ENCODE results near the gene KCTD19.
"Not testable (repeated sequence)": the region's sequence is repeated elsewhere in the genome, so short reads cannot be mapped to it uniquely, and the experiment has no call there.

The KCTD19 gene

GRCh38 chr16:67326472-67327309 is at the start of gene KCTD19, which contains the start of gene LRRC36:
Gene KCTD19, minus strand, starts transcription at chr16:67326741. Its CDS starts 34 bp downstream, at chr16:67326707.
Gene LRRC36, plus strand, starts transcription at chr16:67326815. Its CDS starts 48 bp downstream, at chr16:67326863.
- DNase-seq (ENCODE audit: low read depth): peak; percentile 30

- DNase-seq (ENCODE audit: low read depth): not testable (repeated sequence)
Measured at GRCh38 chr16:67376012-67376411, 49.5 kb upstream of the KCTD19 start.

- DNase-seq (ENCODE audit: low read depth): no peak
Measured at GRCh38 chr16:67372664-67373063, 46.1 kb upstream of the KCTD19 start.

GRCh38 chr16:67370661-67371060 is 44.1 kb upstream of the KCTD19 start:
- DNase-seq (ENCODE audit: low read depth): no peak

GRCh38 chr16:67364600-67365235 is 38.2 kb upstream of the KCTD19 start:
- DNase-seq (ENCODE audit: low read depth): no peak

GRCh38 chr16:67361038-67361437 is 34.5 kb upstream of the KCTD19 start:
- DNase-seq (ENCODE audit: low read depth): no peak

GRCh38 chr16:67359540-67360269 is 33.2 kb upstream of the KCTD19 start:
- not testable (repeated sequence) for DNase-seq (ENCODE audit: low read depth)

- no peak for DNase-seq (ENCODE audit: low read depth)
Measured at GRCh38 chr16:67357561-67357960, 31.0 kb upstream of the KCTD19 start.

- DNase-seq (ENCODE audit: low read depth): no peak
Measured at GRCh38 chr16:67356396-67356795, 29.9 kb upstream of the KCTD19 start.

- not testable (repeated sequence) for DNase-seq (ENCODE audit: low read depth)
Measured at GRCh38 chr16:67352463-67352862, 25.9 kb upstream of the KCTD19 start.

GRCh38 chr16:67350324-67350723 is 23.8 kb upstream of the KCTD19 start:
- no peak for DNase-seq (ENCODE audit: low read depth)

- DNase-seq (ENCODE audit: low read depth): no peak
Measured at GRCh38 chr16:67349172-67349571, 22.6 kb upstream of the KCTD19 start.

GRCh38 chr16:67346341-67346740 is 19.8 kb upstream of the KCTD19 start:
- DNase-seq (ENCODE audit: low read depth): no peak

- no peak for DNase-seq (ENCODE audit: low read depth)
Measured at GRCh38 chr16:67345401-67345800, 18.9 kb upstream of the KCTD19 start.

GRCh38 chr16:67342616-67343015 is 16.1 kb upstream of the KCTD19 start:
- DNase-seq (ENCODE audit: low read depth): no peak

GRCh38 chr16:67341250-67341649 is 14.7 kb upstream of the KCTD19 start:
- no peak for DNase-seq (ENCODE audit: low read depth)

GRCh38 chr16:67339453-67339852 is 12.9 kb upstream of the KCTD19 start:
- DNase-seq (ENCODE audit: low read depth): no peak

GRCh38 chr16:67336648-67337047 is 10.1 kb upstream of the KCTD19 start:
- no peak for DNase-seq (ENCODE audit: low read depth)

- no peak for DNase-seq (ENCODE audit: low read depth)
Measured at GRCh38 chr16:67336116-67336515, 9.6 kb upstream of the KCTD19 start.

GRCh38 chr16:67333315-67333714 is 6.8 kb upstream of the KCTD19 start:
- DNase-seq (ENCODE audit: low read depth): no peak

- no peak for DNase-seq (ENCODE audit: low read depth)
Measured at GRCh38 chr16:67329901-67330300, 3.4 kb upstream of the KCTD19 start.

- no peak for DNase-seq (ENCODE audit: low read depth)
Measured at GRCh38 chr16:67327743-67328142, 1.2 kb upstream of the KCTD19 start.

- DNase-seq (ENCODE audit: low read depth): no peak
Measured at GRCh38 chr16:67326115-67326471, 448 bp downstream of the KCTD19 start.

Data from activated T-helper 9 cell treated with anti-CD3 and anti-CD28 coated beads, Interleukin-2, amount 50 U/mL, for 16 hours (primary cell).